ENCODE results near the gene DMD.

The DMD gene

GRCh38 chrX:33014086-33014485 lies 197.3 kb downstream of the DMD start:
- no peak for DNase-seq

- DNase-seq, result no peak
Observed at GRCh38 chrX:33001107-33001506, 210.2 kb downstream of the DMD start.

- no peak for DNase-seq
Observed at GRCh38 chrX:32998776-32999175, 212.6 kb downstream of the DMD start.

GRCh38 chrX:32995427-32995826 lies 215.9 kb downstream of the DMD start:
- DNase-seq, result no peak

GRCh38 chrX:32987142-32987541 lies 224.2 kb downstream of the DMD start:
- DNase-seq, result no peak

- DNase-seq, result no peak
Observed at GRCh38 chrX:32985544-32985943, 225.8 kb downstream of the DMD start.

- no peak for DNase-seq
Observed at GRCh38 chrX:32966821-32967355, 244.5 kb downstream of the DMD start.

- DNase-seq, result no peak
Observed at GRCh38 chrX:32954125-32954524, 257.2 kb downstream of the DMD start.

- DNase-seq, result no peak
Observed at GRCh38 chrX:32948130-32948529, 263.2 kb downstream of the DMD start.

- no peak for DNase-seq
Observed at GRCh38 chrX:32937043-32937442, 274.3 kb downstream of the DMD start.

- no peak for DNase-seq
Observed at GRCh38 chrX:32933548-32933947, 277.8 kb downstream of the DMD start.

GRCh38 chrX:32929040-32929439 lies 282.3 kb downstream of the DMD start:
- no peak for DNase-seq

- DNase-seq, result no peak
Observed at GRCh38 chrX:32896088-32896487, 315.3 kb downstream of the DMD start.

GRCh38 chrX:32894679-32895078 lies 316.7 kb downstream of the DMD start:
- DNase-seq, result no peak

- no peak for DNase-seq
Observed at GRCh38 chrX:32893751-32894150, 317.6 kb downstream of the DMD start.

- DNase-seq, result no peak
Observed at GRCh38 chrX:32877592-32877991, 333.8 kb downstream of the DMD start.

GRCh38 chrX:32874839-32875238 lies 336.5 kb downstream of the DMD start:
- no peak for DNase-seq

- DNase-seq, result no peak
Observed at GRCh38 chrX:32873786-32874185, 337.6 kb downstream of the DMD start.

GRCh38 chrX:32871636-32872035 lies 339.7 kb downstream of the DMD start:
- no peak for DNase-seq

- DNase-seq, result no peak
Observed at GRCh38 chrX:32868524-32868895, 342.8 kb downstream of the DMD start.

GRCh38 chrX:32867781-32868523 lies 343.4 kb downstream of the DMD start:
- DNase-seq, result no peak

- no peak for DNase-seq
Observed at GRCh38 chrX:32852203-32852602, 359.1 kb downstream of the DMD start.

- no peak for DNase-seq
Observed at GRCh38 chrX:32851556-32851955, 359.8 kb downstream of the DMD start.

GRCh38 chrX:32847921-32848320 lies 363.4 kb downstream of the DMD start:
- no peak for DNase-seq

GRCh38 chrX:32842053-32842452 lies 369.3 kb downstream of the DMD start:
- no peak for DNase-seq
